GM19238 (cell line): ENCODE data around the gene DIO3.
"Not testable (repeated sequence)": the region's sequence is repeated elsewhere in the genome, so short reads cannot be mapped to it uniquely, and the experiment has no call there.

ENCODE experiments used
- DNase-seq: peaks from one replicate; pipeline ENCODE4 v3.0.0; 2011; ENCODE audit warnings: low spot score; ENCODE audit not compliant: insufficient read length

The DIO3 gene

DNA sequence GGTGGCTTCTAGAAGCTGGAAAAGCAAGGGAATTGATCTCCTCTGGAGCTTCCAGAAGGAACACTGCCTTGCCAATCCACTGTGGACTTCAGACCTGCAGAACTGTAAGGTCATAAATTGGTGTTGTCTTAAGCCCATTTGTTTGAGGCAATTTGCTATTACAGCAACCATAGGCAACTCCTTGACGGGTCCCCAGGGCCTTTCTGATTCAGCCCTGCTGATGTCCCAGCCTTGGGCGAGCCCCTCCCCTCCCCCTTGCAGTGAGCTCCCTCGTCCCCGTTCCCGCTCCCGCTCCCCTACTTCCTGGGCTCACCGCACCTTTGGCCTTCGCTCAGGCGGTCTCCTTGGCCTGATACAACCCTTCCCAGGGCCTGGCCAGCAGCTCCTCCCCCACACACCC, 18.9 kb upstream of the DIO3 start:
- DNase-seq, result no peak

DNA sequence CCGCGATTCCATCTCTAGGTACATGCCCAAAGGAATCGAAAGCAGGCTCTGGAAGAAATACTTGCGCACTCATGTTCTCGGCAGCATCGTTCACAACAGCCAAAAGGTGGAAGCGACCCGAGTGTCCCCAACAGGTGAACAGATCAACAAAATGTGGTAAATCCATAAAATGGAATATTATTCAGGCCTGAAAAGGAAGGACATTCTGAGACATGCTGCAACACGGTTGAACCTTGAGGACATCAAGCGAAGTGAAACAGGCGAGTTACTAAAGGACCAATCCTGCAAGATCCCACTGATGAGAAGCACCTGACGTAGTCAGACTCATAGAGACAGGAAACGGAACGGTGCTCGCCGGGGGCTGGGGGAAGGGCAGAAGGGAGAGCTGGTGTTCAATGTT, 17.5 kb upstream of the DIO3 start:
- DNase-seq, result no peak

DNA sequence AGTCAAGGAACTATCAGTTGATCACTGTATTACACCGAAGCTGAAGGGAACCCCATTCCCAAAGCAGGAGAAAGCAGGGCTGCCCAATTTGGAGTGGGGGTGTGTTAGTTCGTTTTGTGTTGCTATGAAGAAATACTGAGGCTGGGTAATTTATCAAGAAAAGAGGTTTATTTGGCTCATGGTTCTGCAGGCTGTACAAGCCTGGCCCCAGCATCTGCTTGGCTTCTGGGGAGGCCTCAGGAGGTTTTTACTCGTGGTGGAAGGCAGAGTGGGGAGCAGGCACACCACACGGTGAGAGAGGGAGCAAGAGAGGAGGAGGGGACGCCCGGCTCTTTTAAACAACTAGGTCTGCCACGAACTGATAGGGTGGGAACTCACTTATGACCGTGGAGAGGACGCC, 16.7 kb upstream of the DIO3 start:
- no peak for DNase-seq

DNA sequence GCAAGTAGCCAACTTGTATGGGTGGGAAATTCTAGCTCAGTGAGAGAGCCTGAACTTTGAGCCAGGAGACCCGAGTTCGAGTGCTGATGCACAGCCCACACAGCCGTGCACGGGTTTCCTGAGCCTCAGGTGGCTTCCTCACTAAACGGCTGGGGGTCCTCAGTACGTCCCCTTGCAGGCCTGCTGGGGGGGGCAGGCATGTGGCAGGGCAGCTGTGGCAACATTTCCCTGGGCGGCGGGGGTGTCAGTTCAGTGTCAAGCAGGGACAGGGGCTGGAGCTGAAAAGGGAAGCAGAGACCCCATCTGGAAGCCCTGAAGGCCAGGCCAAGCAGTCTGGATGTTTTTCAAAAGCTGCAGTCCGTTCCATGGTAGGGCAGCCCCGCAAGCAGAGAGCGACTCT, 14.6 kb upstream of the DIO3 start:
- DNase-seq, result no peak

DNA sequence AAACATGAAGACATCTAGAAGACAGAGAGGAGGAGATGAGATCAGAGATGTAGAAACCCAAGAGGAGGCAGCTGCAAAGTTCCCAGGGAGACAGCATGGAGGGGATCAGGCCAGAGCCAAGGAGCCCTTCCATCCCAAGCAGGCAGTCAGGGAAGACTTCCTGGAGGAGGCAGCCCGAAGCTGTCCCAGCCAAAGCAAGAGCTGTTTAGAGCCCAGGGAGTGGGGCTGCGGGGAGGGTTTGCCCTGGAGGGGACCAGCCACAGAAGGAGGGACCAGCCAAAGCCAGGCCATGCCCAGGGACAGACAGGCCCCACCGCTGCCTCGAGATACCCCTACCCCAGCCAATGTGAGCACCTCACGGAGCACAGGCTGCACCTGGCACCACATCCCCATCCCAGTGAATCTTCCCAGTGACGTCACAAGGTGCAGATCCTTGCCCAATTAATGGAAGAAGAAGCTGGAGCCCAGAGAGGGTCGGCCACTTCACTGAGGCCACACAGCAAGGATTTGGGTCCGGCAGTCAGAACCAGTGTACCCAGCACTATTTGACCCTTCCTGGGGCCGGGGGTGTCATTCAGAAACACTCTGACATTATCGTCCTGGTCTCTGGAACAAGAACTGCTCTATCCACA, 14.1 kb upstream of the DIO3 start:
- DNase-seq, result no peak

DNA sequence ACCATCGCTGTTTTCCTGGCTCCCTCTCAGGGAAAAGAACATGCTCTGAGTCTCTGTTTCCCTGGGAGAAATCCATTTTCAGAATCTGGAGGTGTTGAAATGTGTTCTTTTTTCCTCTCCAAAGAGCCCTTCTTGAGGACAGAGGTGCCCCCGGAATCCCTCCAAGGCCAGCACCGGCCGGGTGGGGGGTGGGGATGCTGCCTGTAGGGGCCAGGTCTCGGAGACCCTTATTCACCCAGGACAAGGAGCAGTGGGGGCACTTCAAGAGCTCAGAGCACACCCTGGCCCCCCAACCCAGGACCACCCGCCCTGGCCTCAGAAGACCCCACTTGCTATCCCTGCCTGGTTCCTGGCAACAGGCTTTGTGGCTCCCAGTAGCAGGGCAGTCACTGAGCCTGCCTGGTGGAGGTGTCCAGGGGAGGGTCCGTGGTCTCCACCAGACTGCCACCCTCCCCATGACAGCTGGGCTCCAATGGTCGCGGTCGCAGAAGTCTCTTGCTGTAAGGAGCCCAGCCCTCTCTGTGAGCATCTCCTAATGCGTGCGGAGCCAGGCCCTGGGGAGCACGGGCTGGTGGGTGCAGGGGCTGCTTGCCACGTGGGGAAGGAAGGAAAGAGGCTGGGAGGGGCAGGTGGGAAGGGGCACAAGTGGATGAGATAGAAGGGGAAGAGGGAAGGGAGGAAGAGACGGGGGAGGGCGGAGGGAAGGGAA, 13.2 kb upstream of the DIO3 start:
- no peak for DNase-seq

DNA sequence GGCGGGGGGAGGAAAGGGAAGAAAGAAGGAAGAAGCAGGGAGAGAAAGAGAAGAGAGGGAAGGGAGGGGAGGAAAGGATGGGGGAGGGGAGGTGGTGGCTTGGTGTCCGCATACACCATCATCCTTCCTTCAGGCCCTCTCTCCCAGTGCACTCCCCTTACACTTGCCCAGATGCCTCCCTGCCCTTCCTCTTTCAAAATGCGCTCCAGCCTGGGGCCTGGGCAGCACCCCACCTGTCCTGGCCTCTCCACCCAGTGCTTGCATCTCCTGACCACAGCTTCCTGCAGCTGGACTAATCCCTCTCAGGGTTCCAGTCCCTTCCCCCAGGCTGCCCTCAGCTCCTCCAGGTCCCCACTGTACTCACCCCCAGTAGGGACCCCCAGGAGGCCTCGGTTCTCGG, 12.6 kb upstream of the DIO3 start:
- DNase-seq, result no peak

DNA sequence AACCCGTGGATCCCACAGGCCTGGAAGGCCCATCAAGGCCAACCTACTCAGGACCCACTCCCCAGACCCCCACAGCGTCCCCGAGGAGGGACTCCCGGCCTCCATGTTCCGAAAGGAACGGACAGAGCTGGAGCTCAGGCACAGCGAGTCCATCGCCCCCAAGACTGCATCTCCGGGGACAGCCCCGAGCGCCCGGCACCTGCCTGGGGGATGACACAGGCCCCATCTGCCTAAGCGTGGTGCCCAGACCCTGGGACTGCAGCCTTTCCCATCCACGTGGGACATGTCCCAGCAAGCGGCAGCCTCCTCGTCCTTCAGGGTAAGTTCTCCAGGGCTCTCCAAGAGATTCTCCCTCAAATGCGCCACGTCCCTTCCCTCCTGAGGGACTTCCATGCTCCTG, 12.1 kb upstream of the DIO3 start:
- DNase-seq, result no peak

DNA sequence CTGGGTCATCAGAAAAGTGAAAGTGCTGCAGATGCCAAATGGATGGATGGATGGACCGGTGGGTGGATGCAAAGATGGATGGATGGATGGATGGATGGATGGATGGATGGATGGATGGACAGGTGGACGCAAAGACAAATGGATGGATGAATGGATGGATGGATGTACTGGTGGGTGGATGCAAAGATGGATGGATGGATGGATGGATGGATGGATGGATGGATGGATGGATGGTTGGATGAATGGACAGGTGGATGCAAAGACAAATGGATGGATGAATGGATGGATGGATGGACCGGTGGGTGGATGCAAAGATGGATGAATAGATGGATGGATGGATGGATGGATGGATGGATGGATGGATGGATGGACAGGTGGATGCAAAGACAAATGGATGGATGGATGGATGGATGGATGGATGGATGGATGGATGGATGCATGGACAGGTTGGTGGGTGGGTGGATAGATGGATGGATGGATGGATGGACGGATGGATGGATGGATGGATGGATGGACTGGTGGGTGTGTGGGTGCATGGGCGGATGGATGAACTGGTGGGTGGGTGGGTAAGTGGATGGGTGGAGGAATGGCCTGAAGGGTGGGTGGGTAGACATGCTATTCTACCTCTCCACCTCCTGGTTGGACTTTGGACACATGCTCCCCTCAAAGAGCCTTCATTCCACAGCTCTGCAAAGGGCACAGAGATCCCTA, 10.9 kb upstream of the DIO3 start:
- DNase-seq, result not testable (repeated sequence)

DNA sequence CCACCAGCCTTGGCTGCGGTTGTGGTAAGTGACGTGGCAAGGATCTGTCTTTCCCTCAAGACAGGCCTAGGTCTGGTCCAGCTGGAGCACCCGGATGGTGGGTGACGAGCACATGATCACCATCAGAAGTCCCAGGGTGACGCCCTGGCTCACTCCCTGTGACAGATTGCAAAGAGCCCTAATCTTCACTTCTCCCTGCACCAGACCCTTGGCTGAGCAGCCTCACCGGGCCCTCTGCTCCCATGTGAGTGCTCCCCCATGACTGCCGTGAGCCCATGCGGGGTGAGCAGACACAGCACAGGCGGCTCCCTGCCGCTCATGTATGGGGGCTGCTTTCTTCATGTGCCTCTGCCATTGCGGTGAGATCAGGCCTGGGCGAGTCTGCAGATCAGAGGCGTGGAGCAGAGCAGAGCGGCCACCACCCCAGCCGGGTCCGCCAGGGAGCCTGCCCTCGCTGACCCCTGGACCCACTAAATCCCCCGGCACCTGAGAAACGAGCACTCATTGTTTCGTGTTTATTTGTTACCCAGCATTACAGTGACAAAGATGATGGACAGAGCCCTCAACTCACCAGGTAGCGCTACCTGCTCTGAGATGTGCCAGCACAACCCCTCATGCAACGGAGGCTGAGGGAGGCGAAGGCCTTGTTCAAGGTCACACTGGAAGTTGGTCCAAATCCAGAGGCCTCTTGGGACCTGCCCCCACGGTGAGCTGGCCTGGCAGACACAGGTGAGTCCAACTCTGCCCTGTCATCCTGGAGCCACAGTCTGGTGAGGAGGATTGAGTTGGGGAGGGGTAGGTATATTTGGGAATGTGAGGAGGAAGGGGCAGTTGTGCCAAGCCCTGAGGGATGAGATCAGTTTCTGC, 9.3 kb upstream of the DIO3 start:
- no peak for DNase-seq

DNA sequence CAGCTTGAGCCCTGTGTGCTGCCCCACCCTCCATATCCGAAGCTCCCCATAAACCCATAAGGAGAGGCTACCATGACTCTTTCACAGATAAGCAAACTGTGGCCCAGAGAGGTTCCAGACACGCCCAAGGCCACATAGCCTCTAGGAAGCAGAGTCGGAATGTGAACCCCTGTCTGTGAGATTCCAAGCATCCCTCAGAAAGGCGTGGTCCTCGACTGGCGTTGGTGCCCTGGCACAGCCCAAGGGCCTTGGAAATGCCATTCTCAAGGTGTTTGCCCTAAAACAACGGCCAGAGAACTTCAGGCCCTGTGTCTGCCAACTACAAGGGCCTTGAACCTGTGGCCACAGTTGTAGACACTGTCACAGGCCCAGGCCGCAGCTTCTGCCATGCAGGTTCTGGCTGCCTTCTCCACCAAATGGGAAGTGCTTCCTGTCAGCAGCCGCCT, 8.5 kb upstream of the DIO3 start:
- no peak for DNase-seq

DNA sequence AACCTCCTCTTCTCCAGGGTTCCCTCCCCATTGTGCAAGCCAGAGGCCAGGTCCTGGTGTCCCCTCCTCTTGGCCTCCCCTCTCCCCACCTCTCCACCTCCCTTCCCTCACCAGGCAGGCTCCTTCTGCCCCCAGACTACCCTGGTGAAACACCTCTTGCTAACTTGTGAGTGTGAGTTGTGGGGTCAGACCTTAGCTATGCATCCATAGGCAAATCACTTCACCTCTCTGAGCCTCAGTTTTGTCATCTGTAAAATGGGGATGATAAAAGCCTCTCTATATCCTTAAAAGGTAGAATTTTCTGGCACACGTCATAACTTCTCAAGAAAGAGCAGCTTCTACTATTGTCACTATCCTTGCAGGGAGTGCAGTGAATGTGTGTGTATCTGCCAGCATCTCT, 7.9 kb upstream of the DIO3 start:
- DNase-seq, result no peak

DNA sequence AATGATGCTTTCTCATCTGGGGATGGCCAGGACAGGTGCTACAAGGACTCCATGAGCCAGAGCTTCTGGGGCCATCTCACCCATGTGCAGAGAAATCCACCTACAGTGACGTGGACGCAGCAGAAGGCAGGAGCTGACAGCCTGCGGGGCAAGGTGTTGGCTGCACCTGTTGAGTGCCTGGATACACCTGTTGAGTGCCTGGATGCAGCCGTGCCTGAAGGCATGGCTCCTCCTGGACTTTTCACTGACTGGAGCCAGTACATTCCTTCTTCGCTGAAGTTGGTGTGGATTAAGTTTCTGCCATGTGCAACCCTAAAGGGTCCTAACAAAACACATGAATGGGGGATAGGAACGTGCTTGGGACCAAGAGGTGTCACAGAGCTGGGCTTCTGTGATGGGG, 7.4 kb upstream of the DIO3 start:
- DNase-seq, result no peak

DNA sequence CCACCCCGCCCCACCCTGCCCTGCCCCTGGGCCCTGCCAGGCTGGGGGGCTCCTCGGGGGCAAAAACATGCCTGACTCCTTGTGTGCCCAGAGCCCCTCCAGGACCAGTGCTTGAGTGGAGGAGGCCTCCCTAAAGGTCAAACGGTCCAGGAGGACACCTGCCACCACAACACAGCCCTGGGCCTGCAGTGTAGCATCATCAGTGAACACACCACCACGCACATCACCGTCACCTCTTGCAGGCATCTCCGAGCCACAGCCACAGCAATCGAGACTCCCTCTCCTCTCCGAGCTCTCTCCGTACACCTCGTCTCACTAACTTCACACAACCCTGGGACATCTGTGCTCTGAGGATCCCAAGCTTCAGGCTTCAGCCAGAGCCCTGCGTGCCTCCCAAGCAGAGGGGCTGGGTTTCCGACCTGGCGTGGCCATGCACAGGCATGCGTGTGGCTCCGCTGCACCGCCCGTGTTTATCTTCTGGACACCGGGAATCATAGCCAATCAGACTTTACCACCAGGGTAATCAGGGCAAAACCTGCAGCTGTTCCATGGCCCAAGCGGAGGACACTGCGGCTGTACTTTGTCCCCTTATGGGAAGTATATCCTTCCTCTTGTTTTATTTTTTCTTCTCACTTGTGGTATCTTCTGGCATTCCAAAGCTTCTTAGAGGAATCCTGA, 6.2 kb upstream of the DIO3 start:
- DNase-seq, result no peak

DNA sequence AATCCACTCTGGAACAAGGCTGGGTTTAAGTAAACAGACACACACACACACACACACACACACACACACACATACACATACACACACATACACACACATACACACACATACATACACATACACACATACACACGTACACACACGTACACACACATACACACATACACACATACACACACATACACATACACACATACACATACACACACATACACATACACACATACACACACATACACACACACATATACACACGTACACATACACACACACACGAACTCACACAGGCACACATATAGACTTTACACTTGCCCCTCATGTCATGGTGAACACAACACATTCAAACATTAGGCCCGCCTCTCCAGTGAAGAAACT, 5.6 kb upstream of the DIO3 start:
- DNase-seq, result not testable (repeated sequence)

DNA sequence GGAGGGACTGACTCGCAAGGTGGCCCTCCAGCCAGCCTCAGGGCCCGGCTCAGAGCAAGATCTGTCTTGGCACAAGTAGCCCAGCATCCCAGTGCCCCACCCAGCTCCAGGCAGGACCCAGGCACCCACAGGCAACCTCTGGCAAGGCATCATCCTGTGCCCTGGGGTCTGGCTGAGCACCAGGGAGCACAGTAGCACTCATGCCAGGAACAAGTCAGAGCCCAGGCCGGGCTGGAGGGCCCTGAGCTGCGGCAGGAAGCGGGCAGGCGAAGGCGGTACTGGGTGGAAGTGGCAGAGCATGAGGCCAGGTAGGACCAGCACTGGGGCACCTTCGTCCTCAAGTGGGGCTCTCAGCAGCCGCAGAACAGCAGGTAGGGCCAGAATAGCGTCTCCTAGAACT, 5.2 kb upstream of the DIO3 start:
- DNase-seq, result no peak

DNA sequence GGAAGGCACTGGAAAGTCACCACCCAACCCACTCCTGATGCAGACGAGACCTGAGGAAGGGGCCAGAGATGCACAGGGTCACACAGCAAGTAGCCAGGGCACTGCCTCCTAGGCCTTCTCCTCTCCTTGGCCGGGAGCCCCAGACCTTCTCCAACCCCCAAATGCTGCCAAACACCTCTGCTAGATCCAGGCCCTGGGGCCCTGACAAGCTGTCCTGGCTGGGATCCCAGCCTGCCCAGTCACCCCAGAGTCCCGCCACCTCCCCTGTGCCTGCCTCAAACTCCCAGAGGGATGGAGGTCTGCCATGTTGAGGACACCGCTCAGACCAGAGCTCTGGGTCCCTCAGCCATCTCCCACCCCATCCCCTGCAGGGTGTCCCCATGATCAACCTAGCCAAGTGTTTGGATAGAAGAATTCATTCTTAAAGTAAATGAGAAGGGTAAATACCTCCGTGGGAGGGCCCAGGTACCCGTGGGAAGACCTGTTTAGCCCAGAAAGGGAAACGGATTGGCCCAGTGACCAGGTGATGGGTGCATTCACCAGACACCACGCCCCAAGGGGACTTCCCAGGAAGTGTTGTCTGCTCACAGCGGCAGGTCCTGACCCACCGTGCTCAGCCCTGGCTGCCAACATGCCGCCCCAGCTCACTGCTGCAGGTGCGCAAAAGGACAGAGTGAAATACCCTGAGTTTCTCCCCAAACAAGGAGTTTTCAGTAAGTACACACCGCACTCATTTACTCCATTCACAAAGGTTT, 4.6 kb upstream of the DIO3 start:
- no peak for DNase-seq

DNA sequence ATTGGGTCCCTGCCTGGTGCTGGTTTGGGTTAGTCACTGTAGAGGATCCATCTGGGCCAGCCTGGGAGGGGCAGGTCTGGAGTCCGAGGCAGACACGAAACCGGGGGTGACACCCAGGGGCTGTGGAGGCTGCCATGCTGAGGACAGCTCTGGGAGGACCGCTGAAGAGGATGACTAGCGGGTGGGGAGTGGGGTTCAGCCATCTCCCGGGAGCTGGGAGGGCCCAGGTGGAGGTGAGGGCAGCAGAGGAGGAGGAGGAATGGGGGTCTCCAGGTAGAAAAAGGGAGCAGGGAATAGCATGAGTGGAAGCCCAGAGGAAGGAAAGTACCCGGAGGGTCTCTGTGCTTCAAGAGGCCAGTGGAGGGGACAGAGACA, 4.0 kb upstream of the DIO3 start:
- DNase-seq, result no peak

DNA sequence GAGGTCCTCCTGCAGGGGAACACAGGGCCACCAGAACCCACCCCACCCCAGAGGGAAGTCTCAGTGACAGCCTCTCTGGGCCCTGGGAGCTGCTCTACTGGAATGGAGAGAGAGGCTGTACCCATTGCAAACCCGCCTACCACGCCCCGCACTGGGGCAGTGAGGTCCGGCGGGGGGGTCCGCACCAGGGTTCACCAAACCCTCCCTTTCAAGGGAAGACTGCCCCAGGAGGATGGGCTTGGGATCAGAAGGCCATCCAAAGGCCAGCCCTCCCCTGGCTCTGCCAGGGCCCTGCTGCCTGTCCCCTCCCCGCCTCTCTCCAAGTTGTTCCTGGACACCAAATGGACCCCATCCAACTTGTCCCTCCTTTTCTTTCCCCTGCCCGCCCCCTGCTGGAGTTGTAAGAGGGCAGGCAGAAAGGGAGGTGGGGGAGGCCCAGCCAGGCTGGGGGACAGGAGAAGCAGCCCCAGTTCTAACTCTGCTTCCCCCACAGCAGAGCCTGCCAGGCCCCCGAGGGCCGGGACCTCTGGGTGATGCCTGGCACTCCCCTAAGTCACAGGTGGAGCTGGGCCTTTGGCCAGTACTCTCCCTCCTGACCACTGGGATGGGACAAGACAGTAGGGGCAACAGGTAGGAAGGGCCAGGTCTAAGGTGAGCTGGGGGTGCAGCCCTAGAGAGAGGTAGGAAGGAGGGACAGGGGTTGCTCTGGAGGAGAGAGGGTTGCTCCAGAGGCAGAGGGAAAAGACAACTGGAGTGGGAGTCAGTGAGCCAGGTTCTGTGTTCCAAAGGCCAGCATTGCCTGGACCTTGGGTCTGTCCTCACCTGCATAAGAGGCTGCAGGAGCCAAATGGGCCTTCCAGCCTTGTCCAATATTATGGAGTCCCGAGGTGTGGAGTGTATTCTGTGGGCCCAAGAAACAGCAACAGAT, 3.2 kb upstream of the DIO3 start:
- DNase-seq, result no peak
